GM12891 (cell line): ENCODE results near the gene ZDHHC4.
A peak's percentile ranks its signal among the peaks of the same experiment; 100 is the strongest.

Experiments
- PAX5 ChIP-seq: IDR thresholded peaks from 2 replicates; pipeline ENCODE4 v1.6.1; 2011; ENCODE audit warnings: low read length, moderate library complexity, mild to moderate bottlenecking; ENCODE audit not compliant: insufficient read depth, severe bottlenecking
- POLR2A ChIP-seq: IDR thresholded peaks from 2 replicates; pipeline ENCODE4 v1.6.1; 2011; ENCODE audit warnings: low read depth, low read length, control low read depth
- POLR2AphosphoS5 ChIP-seq: IDR thresholded peaks from 2 replicates; pipeline ENCODE4 v1.6.1; 2011; ENCODE audit warnings: low read depth, low read length, control low read depth
- TAF1 ChIP-seq: IDR thresholded peaks from 2 replicates; pipeline ENCODE4 v1.6.1; 2011; ENCODE audit warnings: low read depth, low read length, control low read depth

GRCh38 chr7:6637544-6638229 is 60.4 kb downstream of the ZDHHC4 start:
- TF ChIP-seq TAF1 (no peak), POLR2A (no peak), PAX5 (peak; percentile 19), POLR2AphosphoS5 (no peak)
